Fibroblast of skin of abdomen (primary cell): ENCODE results near the gene PPA1. TPM values are rescaled to one million over a fixed set of nuclear protein-coding genes. Genes with fewer than 3 reads are reported as not detected.
"Not testable (repeated sequence)": the region's sequence is repeated elsewhere in the genome, so short reads cannot be mapped to it uniquely, and the experiment has no call there.

Experiments used
- DNase-seq: peaks from one replicate; pipeline ENCODE4 v3.0.0-alpha.2; 2013
- polyA plus RNA-seq, 2 experiments: library from polyadenylated mRNA; unstranded; fragments of 120-200 nt; gene quantifications; one replicate each; pipeline ENCODE4 v1.2.1, GENCODE V29; 2013; ENCODE audit not compliant: insufficient read length in 2 of 2

PPA1 gene
- 129 TPM for polyA plus RNA-seq (2013, experiment 1 of 2; ENCODE audit: insufficient read length)
- polyA plus RNA-seq (2013, experiment 2 of 2; ENCODE audit: insufficient read length), result 128 TPM

GRCh38 chr10:70233109-70233938, at the start of gene PPA1:
Gene PPA1 (minus strand): TSS chr10:70233429. CDS start chr10:70233327, 102 bp downstream.
- DNase-seq, result peak; percentile 95

GRCh38 chr10:70281609-70282008, 48.4 kb upstream of the PPA1 start:
- no peak for DNase-seq

GRCh38 chr10:70280099-70280498, 46.9 kb upstream of the PPA1 start:
- DNase-seq, result no peak

GRCh38 chr10:70277396-70278030, 44.3 kb upstream of the PPA1 start:
- no peak for DNase-seq

DNA sequence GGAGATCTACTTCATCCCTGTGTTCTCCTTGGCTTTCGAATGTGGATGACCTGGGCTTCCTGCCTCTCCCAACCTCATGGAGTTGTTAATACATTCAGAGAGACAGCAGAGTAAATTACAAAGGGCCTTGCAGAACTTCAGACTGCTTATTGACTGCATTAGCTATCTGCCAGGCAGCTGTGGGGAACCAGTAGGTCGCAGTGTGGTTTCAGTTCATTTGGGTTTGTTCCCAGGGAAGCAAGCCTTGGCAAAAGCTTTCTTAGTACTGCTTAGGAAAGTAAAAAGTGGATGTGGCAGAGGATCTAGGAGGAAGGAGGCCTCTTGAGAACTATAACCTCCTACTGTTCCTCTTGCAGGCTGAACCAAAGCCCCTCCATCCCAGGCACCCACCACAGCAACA, 41.4 kb upstream of the PPA1 start:
- DNase-seq, result peak; percentile 42

GRCh38 chr10:70272925-70273316, 39.7 kb upstream of the PPA1 start:
- no peak for DNase-seq

DNA sequence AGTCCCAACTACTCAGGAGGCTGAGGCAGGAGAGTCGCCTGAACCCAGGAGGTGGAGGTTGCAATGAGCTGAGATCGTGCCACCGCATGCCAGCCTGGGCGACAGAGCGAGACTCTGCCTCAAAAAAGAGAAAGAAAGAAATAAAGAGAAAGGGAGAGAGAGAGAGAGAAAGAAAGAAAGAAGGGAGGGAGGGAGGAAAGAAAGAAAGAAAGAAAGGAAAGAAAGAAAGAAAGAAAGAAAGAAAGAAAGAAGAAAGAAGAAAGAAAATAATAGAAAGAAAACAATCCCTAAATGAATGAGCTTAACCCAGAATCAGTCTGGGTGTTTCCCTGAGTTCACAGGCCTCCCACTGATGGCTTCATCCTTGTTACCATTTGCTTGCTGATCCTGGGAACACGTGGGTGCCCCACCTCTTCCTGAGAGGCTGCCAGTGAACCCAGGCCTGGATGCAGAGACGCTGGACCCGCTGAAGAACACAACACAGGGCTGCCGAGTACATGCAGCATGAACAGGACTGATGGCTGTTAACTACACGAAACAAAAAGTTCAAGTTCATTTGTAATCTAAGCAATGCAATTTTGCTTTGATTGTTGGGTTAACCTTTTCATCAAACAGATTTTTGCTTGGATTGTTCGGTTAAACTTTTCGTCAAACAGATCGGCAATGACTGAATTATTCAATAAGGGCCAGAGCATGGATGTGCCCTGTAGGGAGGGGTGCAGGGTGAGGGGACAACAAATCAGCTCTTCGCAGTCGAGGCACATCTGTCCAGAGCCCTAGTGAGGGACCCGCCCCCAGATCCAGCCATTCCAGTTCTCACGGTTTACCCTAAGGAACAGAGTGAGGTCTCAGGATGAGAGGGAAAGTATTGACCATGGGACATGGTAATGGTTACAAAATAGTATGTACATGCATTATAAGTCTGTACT, 39.0 kb upstream of the PPA1 start:
- DNase-seq, result no peak

GRCh38 chr10:70270952-70271351, 37.7 kb upstream of the PPA1 start:
- no peak for DNase-seq

DNA sequence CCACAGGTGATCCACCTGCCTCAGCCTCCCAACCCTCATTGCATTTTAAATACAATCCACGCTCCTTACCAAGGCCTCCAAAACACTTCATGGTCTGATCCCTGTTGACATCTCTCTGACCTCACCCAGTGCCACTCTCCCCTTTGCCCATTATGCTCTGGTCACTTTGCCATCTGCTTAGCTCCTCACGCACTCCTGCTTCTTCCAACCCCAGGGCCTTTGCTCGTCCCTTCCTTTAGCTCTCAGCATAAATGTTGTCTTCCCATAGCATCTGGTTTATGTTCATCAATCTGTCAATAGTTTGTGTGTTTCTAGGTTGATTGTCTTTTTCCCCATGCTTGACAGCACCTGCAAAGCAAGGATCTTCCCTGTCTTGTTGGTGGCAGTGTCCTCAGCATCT, 36.5 kb upstream of the PPA1 start:
- no peak for DNase-seq

- no peak for DNase-seq
These were observed 35.1 kb upstream of the PPA1 start for GRCh38 chr10:70268376-70268775.

GRCh38 chr10:70267161-70267933, 34.1 kb upstream of the PPA1 start:
- peak; percentile 95 for DNase-seq

DNA sequence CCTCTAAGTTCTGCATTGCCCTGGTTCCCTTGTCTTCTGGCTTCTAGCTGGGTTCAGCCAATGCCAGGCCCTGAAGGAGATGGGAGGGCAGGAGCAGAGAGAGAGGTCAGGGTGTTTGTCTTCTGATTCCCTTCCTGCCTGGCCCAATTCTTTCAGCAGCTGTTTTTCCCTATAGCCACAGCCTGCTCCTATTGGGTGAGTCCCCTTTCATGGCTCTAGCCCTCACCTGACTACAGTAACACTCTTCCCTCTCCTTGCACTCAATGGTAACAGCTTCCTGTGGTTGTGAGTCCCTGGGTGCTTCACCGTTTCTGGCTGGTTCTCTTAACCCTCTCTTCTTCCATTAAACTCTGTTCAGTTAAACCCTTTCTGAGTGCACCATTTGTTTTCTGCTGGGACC, 33.5 kb upstream of the PPA1 start:
- no peak for DNase-seq

DNA sequence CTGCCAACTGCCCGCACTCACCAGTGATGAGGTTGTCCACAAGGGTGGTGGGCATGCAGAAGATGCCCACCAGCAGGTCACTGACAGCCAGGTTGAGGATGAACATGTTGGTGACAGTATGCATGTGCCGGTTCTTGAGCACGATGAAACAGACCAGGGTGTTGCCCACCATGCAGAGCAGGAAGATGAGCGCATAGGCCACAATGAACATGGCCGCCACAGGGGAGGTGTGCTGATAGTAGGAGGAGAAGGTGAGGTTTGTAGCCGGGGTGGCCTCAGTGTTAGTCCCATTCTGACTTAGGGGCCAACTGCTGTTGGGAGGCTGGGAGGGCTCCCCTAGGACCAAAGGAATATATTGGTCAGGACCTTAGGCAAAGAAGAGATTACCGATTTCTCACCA, 32.8 kb upstream of the PPA1 start:
- no peak for DNase-seq

DNA sequence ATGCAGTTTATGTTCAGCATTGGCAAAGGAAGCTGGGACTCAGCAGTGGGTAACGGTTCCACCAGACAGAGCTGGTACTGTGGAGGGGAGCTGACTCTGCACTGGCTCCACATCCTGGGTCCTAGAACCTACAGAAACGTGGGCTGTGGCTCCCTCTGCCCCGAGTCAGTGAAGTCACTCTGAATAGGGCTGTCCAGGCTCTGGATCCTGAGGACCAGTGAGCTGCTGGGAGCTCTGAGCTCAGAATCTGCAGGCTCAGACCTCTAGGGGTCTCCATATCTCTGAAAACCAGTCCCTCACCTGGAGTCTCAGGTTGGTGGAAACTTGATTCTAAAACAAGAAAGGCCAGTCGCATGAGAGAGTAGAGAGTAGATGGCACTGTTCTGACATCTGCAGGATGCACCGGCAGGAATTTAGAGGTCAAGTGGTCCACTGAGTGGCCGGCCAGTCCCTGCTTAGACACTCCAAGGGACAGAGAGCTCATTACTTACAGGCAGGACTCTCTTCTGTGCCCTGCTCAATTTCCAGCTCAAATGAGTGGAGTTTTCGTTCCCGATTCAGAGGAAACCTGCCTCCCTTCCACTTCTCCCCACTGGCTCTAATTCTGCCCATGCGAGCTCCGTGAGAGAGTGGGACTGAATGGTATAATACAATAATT, 31.9 kb upstream of the PPA1 start:
- DNase-seq, result no peak

DNA sequence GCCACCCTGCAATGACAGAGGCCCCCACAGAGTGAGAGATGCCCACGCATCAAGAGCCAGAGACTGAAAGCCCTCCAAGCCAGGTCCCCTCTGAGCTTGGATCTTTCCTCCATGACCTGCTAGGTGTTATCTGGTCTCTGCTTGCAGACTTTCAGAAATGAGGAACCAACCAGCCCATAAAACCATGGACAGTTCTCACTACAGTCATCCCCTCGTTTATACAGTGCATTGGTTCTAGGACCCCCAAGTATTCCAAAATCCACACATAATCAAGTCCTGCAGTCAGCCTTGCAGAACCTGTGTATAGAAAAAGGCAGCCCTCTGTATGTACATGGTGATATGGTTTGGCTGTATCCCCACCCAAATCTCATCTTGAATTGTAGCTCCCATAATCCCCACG, 27.5 kb upstream of the PPA1 start:
- DNase-seq, result no peak

GRCh38 chr10:70260259-70260658, 27.0 kb upstream of the PPA1 start:
- DNase-seq, result no peak

- DNase-seq, result no peak
These were observed 25.0 kb upstream of the PPA1 start for GRCh38 chr10:70258216-70258615.

GRCh38 chr10:70257816-70258215, 24.6 kb upstream of the PPA1 start:
- DNase-seq, result not testable (repeated sequence)

GRCh38 chr10:70256463-70256862, 23.2 kb upstream of the PPA1 start:
- no peak for DNase-seq

GRCh38 chr10:70255329-70256299, 22.4 kb upstream of the PPA1 start:
- peak; percentile 21 for DNase-seq
